Posterior cingulate gyrus (tissue), 11 donors: ENCODE data around the gene MAMDC4.
A peak's percentile ranks its signal among the peaks of the same experiment; 100 is the strongest.
"Not testable (repeated sequence)": the region's sequence is repeated elsewhere in the genome, so short reads cannot be mapped to it uniquely, and the experiment has no call there.

Source experiments
- DNase-seq, 10 donors: peaks; one replicate each; pipeline versions ENCODE4 v3.0.0 to v3.0.0-alpha.2; 2020 to 2021; ENCODE audit warnings: mixed read lengths in 3 of 10
- intact Hi-C: fragments of 100-400 bp; cut with DNase I; formaldehyde crosslinking; loops from one replicate; pipeline ENCODE4 v1.15.1; 2023

MAMDC4 gene

DNA sequence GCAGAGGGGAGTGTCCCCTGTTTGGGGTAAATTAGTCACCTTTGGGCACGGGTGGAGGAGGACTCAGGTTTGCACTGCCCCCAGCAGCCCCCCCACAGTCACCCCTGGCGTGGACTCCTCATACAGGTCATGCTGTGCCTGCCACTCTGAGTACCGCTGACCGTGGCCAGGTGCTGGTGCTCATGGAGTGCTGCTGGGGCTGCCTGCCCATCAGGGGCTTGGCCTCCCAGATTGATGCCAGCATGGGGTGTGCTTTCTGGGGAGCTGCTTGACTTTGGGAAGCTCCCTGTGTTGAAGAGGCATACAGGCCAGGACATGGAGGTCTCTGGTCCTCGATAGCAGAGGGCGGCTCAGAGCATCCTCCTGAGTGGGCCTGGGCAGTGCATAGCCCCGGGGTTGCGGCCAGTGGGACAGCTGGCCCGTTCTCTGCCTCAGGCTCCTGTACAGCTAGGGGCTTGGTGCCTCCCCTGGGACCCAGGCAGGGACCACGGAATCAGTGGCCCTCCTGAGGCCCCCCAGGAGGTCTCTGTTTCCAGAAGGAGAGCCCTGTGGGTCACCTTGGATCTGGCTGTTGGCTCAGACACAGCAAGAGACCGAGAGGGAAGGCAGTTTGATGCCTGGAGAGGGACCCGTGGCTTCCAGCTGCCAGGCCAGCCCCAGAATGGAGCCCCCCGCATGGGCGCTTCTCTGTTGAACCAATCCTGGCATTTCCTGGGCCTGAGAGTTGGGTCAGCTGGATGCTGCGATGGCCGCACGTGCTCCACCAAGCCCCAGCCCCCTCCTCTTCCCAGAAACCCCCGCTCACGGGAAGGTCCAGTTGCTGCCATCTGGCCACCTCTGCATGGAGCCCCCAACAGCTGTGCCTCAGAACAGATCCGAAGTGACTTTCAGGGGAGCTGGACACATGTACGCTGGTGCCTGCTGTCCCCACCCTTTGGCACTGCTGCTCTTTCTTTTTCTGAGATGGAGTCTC is 15.9 kb upstream of the MAMDC4 start:
- intact Hi-C loops, result no loop called here
- DNase-seq, result no peak

DNA sequence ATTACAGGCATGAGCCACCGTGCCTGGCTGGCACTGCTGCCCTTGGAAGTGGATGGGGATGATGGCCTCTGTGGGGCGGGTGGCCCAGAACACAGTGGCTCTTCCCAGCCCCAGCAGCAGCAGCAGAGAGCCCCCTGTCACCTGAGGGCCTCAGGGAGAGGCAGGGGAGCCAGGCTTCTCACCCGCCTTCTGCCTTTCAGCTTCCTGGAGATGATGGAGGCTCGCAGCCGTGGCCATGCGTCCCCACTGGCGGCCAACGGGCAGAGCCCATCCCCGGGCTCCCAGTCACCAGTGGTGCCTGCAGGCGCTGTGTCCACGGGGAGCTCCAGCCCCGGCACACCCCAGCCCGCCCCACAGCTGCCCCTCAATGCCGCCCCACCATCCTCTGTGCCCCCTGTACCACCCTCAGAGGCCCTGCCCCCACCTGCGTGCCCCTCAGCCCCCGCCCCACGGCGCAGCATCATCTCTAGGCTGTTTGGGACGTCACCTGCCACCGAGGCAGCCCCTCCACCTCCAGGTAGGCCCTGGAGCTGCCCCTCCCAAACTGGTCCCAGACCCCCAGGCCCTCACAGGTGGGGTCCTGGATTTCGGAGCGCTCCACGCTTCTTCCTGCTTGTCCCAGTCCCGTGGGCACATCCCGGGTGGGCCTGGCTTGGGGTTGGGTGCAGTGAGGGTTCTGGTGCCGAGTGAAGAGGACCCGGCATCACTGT is 14.8 kb upstream of the MAMDC4 start:
- DNase-seq, result no peak

DNA sequence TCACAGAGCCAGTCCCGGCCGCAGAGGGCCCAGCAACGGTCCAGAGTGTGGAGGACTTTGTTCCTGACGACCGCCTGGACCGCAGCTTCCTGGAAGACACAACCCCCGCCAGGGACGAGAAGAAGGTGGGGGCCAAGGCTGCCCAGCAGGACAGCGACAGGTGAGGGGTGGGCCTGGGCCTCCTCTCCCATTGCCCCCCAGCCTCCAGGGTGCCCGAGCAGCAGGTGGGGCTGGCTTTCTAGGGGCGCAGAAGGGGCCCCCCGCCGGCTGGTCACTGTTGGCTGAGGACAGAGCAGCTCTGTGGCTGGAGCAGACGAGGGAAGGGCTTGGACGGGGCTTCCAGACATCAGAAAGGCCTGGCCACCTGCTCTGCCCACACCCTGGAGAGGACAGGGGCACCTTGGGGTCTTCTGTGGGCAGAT is 14.3 kb upstream of the MAMDC4 start:
- intact Hi-C loops, DNase-seq: not testable (repeated sequence)

More for the DNA sequence above, 14.8 kb upstream of the MAMDC4 start:
- intact Hi-C loops, result no loop called here

DNA sequence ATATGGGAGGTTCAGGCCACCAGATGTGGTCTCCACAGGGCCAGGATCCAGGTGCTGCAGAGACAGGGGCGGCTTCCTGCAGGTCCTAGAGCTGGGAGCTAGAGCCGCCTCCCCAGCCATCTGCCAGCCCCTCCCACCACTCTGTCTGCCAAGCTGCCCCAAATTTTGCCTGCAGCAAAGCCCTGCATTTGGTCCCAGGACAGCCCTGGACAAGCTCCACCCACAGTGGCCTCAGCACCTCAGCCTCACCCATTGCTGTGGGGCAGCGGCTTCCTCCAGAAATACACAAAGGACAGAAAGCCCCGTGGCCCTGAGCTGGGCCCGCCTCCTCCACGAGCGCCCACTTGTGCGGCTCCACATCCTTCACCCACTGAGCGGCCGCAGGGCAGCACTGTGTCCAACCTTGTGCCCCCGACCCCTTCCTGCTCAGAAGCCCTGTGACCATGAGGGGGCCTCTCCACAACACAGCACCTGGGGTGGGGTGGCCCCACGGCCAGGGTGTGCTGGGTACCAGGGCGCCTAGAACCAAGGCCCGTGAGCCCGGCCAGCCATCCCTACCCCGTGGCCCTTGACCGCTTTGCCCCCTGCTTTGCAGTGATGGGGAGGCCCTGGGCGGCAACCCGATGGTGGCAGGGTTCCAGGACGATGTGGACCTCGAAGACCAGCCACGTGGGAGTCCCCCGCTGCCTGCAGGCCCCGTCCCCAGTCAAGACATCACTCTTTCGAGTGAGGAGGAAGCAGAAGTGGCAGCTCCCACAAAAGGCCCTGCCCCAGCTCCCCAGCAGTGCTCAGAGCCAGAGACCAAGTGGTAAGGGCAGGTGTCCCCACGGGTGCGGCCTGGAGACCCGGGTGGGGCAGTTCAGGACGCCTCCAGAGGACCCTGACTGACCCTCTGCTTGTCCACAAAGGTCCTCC is 13.6 kb upstream of the MAMDC4 start:
- intact Hi-C loops, result no loop called here
- no peak for DNase-seq

DNA sequence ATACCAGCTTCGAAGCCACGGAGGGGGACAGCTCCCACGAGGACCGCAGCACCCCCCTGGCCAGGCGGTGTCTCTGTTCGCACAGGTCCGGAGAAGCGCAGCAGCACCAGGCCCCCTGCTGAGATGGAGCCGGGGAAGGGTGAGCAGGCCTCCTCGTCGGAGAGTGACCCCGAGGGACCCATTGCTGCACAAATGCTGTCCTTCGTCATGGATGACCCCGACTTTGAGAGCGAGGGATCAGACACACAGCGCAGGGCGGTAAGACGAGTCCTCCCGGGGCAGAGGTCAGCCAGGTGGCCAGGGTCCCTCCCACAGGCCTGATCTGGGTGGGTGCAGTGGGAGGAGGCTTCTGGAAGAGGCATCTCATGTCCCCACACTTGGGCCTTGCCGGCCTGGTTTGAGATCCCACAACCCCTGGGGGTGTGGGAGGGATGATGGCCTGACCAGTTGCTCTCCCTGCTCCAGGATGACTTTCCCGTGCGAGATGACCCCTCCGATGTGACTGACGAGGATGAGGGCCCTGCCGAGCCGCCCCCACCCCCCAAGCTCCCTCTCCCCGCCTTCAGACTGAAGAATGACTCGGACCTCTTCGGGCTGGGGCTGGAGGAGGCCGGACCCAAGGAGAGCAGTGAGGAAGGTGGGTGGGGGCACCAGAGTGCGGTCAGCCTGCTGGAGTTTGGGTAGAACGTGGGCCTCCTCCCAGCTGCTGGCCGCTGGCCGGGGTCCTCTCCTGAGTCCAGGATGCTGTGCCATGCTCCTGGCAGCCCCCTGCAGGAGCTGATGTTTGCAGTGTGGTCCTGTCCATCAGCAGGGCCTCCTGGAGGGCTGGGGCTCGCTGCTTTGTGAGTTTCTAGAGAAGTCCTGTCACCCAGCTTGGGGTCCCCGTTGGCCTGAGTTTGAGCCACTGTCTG is 12.7 kb upstream of the MAMDC4 start:
- no peak for DNase-seq
- intact Hi-C loops, result loop anchor here (5.0 to 10.0 kb wide), 3 partner anchors 32 to 105 kb away; partner anchors contain the start of genes C8G, FBXW5, RABL6 and TMEM141

DNA sequence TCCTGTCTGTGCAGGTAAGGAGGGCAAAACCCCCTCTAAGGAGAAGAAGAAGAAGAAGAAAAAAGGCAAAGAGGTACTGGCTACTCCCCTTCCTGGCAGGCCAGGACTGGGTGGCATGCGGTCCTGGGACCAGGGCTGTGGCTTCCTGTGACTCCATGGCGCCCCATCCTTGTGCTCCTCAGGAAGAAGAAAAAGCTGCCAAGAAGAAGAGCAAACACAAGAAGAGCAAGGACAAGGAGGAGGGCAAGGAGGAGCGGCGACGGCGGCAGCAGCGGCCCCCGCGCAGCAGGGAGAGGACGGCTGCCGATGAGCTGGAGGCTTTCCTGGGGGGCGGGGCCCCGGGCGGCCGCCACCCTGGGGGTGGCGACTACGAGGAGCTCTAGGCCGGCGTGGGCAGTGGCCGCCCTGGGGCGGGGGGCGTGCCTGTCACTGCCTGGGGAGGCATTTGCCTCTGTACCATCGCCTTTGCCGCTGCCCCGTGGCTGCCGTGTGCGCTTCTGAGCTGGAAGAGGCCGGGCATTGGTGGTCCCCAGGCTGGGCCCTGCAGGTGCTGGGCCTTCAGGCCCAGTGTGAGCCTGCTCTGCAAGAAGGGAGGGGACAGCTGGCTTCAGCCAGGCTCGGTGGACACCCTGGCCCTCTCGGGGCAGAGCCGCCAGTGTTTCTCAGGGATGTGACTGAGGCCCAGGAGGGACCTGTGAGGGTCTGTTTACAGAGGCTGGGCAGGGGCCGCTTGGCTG is 11.8 kb upstream of the MAMDC4 start:
- no peak for DNase-seq
- intact Hi-C loops, result loop anchor here (5.0 to 10.0 kb wide), 3 partner anchors 33 to 104 kb away; partner anchors contain the start of genes C8G, FBXW5, RABL6 and TMEM141

DNA sequence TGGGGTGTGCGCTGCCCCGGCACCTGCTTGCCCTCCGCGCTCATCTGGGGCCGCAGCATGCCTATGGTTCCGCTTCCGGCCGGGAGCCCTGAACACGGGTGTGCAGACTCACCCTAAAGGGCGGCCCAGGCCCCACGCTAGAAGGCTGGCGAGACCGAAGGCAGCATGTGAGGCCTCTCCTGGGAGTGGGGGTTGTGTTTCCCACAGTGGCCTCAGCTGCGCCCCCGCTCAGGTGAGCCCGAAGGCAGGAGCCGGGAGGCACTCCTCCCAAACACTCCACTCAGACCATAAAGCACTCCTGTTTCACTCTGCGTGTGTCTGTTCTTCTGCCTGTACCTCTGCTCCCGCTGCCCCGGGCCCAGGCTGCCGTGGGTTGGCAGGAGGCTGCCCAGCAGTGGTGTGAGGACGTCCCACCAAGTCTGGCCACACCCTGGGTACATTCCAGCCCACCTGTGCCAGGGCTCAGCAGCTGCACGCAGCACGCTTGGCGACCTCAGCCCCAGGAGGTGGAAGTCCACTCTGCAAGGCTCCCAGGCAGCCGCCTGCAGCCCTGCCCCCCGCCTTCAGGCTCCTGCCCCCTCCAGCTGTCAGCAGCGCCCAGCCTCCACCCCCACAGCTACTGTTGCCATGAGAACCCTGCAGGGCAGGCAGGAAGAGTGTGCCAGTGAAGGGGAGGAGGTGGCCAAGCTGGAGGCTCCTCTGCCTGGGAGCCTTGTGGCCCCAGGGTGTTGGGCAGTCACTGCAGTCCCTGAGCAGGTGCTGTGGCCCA is 11.1 kb upstream of the MAMDC4 start:
- intact Hi-C loops, result loop anchor here (5.0 to 10.0 kb wide), 3 partner anchors 34 to 104 kb away; partner anchors contain the start of genes C8G, FBXW5, RABL6 and TMEM141
- peak; percentile 64 to 98 (median 84) for DNase-seq

DNA sequence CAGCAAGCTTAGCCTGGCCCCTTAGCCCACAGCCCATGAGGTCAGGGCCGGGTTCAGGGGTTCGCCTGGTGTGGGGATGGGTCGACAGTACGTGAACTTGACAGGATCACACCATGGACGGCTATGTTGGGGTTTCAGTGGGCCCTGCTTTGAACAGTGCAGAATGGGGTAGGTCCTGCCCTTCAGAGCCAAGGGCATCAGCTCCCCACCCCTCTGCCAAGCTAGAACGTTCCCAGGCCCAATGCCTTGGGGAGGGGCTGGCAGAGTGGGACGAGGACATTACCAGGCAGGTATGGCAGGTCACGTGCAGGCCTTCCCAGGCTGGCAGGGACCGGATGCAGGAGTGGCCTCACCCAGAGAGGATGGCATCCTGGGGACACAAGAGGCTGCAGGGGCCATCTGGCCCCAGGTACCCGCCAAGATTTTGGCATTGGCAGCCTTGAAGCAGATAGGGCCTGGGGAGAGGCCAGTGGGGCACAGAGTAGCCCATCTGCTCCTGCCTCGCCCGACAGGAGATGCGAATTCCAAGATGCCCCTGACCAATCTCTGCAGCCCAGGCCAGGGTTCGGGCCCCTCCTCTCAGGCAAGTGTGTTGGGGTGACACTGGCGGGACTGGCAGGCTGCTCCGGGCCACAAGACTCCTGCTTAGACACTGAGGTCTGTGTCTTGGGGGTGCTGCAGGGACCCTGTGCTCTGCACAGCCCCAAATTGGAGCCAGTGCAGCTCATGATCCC is 10.3 kb upstream of the MAMDC4 start:
- intact Hi-C loops, result loop anchor here (5.0 to 10.0 kb wide), 3 partner anchors 35 to 103 kb away; partner anchors contain the start of genes C8G, FBXW5, RABL6 and TMEM141
- DNase-seq, result not testable (repeated sequence)

DNA sequence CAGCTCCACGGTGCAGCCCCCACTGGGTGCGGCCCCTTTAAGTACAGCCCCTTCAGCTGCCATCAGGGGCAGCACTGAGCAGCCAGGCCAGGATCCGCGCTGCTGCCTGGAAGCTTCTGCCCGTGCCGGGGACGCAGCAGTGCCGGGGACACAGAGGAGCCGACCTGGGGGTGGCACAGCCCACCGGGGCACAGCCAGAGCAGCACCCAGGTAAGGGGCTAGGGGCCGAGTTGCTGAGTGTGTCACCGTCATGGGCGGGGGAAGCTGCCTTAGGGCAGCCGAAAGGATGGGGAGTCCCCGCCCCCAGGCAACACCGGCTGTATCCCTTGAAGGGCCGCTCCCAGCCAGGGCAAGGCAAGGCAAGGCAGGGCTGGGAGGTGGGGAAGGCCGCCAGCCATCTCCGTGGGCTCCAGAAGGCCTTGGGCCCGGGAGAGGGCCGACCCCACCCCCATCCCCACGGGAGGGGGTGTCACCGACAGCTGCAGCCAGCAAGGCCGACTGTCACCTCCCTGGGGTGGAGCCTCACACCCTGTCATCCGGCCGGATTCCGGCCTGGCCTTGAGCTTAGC is 9.7 kb upstream of the MAMDC4 start, which contains the start of gene AJM1:
Gene AJM1 (plus strand): TSS at position 99 of the 569 bp plus-strand sequence. CDS start 1,937 bp downstream, outside the sequence.
- intact Hi-C loops, result loop anchor here (5.0 to 10.0 kb wide), 3 partner anchors 35 to 102 kb away; partner anchors contain the start of genes C8G, FBXW5, RABL6 and TMEM141
- DNase-seq, result peak; percentile 74 to 98 (median 84)

DNA sequence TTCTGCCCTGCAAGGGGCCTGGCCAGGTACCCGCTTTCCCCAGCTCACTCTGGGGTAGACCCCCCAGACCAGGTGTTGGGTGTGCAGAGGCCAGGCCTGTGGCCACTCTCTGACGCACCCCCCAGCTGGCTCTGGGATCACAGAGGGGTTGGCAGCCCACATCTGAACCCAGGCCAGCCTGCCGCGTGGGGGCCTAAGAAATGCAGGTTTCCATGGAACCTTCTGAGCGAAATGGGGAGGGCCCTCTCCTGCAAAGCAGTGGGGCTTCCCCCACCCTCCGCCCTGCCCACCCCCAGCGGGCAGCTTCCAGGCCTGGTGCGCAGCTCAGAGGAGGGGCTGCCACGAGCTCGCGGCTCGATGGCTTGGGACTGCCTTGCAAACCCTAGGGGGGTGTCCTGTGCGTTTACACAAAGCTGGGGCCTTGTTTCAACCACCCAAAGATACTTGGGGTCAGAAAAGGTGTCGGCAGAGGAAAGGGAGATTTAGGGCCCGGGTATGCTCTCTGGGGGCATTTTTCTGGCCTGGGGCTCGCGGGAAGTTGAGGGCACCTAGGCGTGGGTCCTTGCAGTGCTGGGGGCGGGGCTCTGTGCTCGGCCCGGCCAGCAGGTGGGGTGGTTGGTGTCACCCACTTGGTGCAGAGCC is 8.9 kb upstream of the MAMDC4 start:
- intact Hi-C loops, result loop anchor here (5.0 to 10.0 kb wide), 3 partner anchors 36 to 102 kb away; partner anchors contain the start of genes C8G, FBXW5, RABL6 and TMEM141
- DNase-seq, result not testable (repeated sequence)

DNA sequence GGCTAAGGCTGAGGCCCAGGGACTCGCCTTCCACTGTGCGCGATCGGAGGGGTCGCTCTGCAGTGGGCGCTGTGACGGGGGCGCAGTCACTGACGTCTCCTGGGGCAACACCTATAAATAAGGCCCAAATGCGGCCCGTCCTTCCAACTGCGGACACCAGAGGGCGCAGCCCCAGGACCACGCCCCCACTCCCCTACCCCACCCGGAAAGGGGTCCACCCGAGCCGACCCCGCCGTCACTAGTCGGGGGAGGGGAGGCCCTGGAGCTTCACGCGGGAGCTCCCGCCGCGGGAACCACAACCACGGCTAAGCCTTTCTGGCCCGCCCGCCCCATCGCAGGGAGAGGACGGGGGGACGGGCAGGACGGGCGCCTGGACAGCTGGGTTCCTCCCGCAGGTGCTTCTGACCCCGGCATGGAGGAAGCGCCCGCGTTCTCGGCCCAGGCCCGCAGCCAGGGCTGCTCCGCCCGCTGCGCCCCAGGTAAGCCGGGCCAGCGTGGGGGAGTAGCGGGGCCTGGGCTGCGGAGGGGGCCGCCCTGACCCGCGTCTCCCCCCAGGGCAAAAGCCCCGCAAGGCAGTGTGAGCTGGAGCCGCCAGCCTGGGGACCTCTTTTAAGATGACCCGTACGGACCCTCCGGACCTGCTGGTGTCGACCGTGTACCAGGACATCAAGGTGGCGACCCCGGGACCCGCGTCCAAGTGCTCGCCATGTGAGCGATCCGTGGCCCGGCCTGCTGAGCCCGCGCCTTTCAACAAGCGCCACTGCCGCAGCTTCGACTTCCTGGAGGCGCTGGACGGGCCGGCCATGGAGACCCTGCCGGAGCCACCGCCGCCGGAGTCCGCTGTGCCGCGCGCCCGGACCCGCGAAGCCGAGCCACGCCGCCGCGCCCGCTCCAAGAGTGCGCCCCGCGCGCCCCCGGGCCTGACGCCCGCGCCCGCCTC is 8.1 kb upstream of the MAMDC4 start:
- peak in 2 of 10 donors; percentile 45 to 53 for DNase-seq
- intact Hi-C loops, result loop anchor here (5.0 to 10.0 kb wide), 3 partner anchors 37 to 101 kb away; partner anchors contain the start of genes C8G, FBXW5, RABL6 and TMEM141

DNA sequence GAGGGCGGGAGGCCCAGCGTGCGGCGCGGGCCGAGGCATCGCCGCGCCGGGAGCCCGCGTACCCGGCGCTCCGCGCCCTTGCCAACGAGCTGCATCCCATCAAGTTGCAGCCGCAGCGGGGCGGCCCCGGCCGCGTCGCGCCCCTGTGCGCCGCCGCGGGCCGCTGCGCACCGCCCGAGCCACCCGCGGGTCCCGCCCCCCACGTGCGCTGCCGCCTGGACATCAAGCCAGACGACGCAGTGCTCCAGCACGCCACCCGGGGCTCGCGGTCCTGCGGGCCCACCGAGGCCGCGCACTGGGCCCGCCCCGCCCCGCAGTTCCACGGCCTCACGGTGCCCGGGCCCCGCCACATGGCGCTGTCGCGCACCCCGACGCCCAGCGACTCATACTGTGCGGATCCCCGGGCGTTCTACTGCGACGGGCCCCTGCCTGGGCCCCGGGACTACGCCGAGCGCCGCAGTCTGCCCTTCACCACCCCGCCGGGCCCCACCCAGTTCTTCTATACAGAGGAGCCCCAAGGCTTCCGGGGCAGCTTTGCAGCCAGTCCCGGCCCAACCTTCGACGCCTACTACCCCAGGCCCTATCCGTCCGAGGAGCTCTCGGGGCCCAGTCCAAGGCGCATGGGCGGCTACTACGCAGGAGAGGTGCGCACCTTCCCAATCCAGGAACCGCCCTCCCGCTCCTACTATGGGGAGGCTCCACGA is 7.2 kb upstream of the MAMDC4 start:
- no peak for DNase-seq
- intact Hi-C loops, result loop anchor here (5.0 to 10.0 kb wide), 3 partner anchors 38 to 100 kb away; partner anchors contain the start of genes C8G, FBXW5, RABL6 and TMEM141

DNA sequence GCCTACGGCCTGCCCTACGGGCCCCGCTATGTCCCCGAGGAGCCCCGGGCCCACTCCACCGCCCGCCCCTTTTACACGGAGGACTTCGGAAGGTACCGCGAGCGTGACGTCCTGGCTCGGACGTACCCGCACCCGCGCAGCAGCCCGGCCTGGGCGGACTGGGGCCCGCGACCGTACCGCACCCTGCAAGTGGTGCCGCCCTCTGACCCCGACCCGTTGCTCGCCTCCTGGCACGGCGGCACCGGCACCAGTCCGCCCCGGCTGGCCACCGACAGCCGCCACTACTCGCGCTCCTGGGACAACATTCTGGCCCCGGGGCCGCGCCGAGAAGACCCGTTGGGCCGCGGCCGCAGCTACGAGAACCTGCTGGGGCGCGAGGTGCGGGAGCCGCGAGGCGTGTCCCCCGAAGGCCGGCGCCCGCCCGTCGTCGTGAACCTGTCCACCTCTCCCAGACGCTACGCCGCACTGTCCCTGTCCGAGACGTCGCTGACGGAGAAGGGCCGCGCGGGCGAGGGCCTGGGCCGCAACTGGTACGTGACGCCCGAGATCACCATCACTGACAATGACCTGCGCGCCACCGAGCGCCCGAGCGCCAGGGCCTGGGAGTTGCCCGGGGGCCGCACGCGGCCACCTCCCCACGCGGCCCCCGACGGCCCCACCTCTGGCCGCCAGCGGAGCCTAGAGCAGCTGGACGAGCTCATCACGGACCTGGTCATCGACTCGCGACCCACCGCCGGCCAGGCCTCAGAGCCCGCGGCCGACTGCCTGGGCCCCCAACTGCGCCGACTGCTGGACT is 6.5 kb upstream of the MAMDC4 start:
- DNase-seq, result no peak
- intact Hi-C loops, result loop anchor here (10.0 kb wide), 1 partner anchor 99 kb away; the partner anchor contains the start of genes C8G and FBXW5
